Activated gamma-delta T cell treated with anti-CD3 and anti-CD28 coated beads, Interleukin-2, amount 50 U/mL, for 16 hours (primary cell): ENCODE data around the gene COLQ.

Experiments
- DNase-seq: peaks from one replicate; pipeline ENCODE4 v3.0.0-alpha.2; 2020; ENCODE audit warnings: low read depth

The COLQ gene

DNA sequence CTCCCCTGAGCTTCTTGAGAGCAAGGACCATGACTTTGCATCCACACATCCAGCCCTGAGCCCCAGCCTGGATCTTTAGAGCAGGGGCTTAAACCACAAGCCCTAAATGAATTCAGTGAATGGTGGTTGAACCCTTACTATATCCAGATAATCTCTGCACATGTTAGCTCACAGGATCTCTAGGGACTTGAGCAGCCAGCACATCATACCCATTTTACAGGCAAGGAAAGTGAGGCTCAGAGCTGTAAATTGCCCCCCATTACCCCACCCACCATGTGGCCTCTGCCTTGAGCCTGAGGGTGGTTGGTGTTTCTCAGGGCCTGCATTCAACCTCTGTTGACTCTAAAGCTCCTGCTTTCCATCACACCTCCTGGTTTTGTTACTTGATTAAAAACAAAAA is 66.5 kb downstream of the COLQ start:
- DNase-seq, result no peak

DNA sequence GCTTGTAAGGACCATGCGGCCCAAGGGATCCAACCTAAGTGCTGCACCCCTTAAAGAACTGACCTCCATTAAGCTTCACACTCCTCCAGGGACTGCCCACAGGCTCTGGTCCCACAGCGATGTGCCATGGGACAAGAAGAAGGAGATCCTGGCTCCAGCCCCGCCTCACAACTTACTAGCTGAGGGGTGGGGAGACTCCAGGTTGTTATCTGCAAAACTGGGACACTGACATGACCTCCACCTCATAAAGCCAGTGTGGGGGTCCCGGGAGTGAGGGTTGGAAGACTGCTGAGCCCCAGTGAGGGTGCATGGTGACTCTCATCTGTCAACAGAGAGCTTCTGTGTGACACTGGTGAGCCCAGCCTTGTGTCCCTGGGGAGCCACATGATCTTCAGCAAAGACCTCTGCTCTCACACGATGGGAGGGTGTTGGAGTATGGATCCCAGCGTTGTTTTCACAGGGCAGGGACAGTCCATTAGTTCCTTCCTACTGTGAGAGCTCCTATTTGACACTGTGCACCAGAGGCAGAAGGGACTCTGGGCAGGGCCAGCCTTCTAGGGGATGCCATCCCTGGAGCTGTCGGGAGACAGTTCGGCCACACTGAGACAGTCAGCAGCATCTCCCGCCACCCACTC is 67.4 kb downstream of the COLQ start:
- no peak for DNase-seq

DNA sequence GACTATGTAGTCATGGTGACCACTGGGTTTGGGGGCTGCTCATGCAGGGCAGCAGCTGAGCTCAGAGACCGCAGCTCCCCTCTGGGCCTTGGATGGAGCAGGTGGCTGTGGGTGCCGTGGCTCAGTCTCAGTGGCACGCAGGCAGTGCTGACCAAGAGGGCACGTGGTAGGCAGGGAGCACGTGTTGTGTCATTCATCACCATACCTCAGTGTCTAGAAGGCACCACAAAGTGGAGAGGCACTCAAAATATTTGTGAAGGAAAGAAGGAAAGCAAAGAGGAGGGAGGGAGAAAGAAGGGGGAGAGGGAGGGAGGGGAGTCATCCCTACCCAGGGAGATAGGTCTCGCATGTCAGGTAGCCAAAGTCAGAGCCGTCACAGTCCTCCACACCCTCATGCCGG is 68.0 kb downstream of the COLQ start:
- no peak for DNase-seq

DNA sequence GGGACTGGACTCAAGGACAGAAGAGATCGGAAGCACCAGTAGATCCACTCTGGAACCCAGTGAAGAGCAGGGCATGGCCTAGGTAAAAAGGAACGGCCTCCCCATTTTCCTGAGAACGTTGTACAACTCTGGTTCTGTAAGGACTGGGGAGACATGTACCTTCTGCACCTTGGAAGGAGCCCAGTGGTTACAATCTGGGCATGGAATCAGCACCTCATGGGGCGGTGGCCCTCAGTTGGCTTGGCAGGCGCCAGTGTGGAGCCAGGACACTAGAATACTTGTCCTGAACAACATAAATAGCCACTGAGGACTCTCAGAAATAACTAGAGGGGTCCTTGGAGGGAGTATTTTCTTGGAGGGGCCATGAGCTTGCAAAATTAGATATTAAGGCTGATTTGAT is 68.5 kb downstream of the COLQ start:
- DNase-seq, result no peak

DNA sequence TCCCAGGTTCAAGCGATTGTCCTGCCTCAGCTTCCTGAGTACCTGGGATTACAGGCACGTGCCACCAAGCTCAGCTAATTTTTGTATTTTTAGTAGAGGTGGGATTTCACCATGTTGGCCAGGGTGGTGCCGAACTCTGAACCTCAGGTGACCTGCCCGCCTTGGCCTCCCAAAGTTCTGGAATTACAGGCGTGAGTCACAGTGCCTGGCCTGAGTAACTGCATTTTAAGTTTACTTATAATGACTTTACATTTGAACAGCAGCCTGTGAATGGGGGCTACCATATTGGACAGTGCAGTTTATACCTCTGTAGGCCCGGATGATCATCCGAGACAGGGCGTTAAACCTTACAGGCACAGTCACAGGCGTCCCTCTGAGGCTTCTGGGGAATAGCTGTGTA is 69.3 kb downstream of the COLQ start:
- DNase-seq, result no peak

DNA sequence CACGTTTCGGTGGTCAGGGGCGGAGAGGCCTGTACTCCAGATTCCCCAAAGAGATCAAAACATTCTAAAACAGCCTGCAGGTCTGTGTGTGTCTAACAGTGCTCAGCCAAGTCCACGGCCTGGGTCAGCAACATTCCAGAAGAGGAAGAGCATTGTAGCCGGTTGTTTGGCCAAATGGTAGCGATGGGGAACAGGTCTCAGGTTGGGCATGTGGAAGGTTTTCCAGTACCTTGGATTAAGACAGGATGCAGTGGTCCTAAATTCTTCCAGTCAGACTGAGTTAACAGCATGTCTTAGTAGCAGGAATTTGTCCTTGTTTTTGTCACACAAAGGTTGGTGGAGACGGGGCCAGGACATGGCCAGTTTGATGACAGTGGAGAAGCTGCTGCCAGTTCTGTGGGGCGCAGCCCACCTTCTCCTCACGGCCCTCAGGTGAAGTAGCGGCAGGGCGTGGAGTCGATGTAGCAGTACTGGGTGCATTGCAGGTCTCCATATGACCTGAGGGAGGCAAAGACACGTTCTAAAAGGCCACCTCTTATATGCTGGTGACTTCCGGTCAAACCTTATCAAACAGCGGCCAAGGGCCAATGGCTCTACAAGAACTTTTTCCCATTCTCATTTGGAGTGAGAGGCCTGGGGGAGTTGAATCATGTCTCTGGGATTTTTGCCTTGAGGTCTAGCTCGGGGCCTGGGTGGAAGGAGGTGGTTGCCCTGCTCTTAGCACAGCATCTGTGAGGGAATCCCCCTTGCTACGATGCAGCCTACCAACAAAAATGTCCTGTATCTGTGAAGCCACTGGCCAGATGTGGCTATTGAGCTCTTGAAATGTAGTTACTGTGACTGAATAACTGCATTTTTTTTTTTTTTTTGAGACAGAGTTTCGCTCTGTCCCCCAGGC is 70.0 kb downstream of the COLQ start:
- no peak for DNase-seq

DNA sequence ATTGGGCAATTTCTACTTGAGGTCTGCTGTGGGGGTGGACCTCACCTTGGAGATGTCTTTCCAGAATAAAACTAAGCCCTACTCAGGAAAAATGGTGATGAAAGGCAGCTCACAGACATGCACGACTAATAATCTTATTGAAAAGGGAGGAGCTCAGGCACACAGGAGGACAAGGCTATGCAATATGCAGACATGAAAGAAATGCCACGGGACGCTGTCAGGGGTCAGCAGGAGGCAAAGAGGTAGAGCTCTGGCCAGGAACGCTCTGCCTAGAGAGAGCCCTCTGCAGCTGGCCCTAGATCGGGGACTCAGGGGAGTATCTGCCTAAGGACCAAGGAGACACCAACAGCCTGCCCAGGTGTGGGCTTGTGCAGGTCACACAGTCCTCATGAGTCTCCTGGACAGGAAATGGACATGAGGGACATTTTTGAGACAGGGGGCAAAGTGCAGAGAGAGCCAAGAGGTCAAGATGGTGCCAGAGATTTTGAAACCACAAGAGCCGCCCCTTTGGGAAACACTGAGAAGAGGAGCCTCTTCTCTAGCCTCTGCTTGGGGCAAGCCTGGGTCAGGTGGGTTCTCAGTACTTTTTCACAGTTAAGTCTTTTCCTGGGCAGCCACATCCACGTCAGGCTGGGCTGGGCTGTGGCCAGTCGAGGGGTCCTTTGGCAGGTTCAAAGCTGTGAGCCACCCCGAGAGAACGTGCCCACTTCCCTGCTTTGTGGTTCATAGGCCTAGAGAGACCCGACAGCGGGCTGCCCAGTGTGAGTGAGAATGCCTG is 70.9 kb downstream of the COLQ start:
- DNase-seq, result no peak

DNA sequence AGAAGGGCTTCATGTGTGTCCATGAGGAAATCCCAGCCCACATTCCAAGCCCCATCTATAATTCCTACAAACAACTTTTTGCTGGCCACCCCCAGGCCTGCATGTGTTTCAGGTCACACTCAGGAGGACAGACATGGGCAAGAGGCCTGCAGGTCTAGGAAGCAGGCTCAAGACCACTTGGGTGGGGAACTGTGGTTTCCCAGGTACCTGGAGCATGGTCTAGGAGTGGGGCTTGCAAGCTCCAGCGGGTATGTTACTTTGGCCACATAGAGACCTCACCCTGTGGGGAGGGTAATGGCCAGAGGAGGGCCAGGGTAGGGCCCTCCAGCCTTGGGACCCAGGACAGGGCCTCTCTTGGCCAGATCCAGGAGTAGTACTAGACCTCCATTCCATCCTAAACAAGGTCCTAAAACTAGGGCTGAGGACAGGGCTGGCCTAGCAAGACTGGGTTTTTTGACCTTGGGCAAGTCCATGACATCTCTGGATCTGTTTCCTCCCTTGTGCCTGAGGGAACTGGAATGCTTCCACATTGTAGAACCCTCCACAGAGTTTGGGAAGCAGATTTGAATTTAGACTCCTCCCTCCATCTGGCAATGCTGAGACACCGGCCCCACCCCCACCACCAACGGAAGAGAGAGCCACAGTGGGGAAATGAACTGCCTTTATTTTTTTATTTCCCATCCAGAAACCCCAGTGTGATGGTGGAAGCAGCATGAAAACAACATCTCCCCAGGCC is 71.8 kb downstream of the COLQ start:
- no peak for DNase-seq

DNA sequence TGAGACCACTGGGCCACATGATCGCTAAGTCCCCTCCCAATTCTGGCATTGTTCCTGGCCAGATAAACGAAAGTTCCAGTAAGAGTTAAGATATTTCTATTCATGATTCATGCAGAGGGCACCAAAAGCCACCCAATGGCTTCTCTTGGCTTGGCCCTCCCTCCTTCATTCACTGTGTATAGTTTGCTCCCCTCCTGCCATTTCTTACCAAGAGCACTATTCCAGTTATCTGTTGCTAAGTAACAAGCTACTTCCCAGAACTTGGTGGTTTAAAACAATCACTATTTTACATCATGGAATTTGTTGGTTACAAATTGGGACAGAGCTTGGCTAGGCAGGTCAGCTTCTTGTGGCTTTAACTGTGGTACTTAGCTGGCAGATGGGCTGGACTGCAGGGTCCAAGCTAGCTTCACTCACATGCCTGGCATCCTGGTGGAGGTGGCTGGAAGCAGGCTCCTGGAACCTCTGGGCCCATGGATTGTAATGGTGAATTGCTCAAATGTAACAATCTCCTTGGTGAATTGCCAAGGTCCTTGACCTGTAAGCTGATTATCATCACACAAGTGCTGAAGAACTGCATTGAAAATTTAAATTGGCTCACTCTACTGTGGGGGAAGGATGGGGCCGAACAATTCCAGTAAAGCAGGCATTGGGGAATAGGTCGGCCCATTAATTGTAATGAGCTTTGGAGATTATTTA is 77.5 kb downstream of the COLQ start:
- DNase-seq, result no peak

DNA sequence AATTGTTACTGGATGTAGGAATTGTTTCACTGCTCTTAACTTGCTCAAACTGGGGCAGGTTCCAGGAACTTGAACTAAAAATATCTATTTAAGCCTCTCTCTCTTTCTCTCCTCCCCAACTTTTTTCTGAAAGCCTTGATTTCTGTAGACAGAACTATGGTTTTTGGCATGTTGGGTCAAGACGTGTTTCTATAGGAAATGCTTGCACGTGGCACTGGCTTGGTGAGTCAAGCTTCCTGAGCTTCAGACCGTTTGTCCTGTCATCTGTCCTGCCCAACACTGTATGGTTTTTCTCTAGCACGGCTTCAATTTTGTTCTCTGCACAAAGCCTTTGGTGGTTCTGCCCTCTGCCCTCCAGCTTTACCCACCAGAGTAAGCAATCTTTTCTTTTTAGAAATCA is 80.6 kb downstream of the COLQ start:
- DNase-seq, result no peak

DNA sequence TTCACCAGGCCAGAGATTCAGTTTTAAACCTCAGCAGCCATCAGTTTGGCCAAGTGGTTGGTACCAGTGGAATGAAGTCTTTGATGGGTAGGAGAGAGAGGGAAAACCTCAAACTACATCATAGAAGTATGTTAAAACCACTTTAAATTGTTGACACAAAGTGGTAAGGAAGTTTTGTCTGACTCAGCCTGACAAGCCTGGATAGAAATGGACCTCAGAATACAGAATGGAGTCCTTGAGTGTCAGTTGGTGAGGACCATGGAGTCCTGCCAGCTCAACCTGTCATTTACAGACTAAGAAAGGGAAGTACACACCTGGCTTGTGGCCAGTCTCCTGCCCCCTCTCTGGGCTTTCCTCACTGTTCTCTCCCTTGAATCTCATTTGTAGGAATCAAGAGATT is 82.0 kb downstream of the COLQ start:
- DNase-seq, result no peak

DNA sequence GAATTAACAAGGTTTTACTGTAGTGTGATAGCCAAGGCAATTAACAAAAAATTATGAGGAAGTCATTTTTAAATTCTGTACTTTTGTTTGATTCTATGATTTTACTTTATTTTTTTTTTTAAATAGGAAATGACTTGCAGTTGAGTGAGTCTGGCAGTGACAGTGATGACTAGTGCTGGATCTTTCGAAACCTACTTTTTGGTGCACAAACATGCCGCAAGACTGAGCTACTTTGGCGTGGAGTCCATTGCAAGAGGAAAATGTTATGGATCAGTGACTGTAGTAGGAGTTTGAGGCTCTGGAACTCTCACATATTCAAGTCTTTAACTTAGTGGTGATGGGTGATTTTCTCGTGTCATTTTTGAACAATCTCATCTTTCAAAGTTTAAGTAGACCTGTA is 82.5 kb downstream of the COLQ start:
- no peak for DNase-seq

DNA sequence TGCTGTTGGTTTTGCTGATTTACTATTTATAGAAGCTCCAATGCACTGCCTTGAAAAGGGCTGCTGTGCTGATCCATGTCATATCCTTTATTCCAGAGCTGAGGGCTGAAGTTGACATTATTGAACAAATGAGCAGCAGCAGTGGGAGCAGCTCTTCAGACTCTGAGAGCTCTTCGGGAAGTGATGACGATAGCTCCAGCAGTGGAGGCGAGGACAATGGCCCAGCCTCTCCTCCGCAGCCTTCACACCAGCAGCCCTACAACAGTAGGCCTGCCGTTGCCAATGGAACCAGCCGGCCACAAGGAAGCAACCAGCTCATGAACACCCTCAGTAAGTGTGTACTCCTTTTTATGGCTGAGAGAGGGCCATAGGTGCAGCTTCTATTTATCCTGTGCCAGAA is 85.3 kb downstream of the COLQ start:
- no peak for DNase-seq

DNA sequence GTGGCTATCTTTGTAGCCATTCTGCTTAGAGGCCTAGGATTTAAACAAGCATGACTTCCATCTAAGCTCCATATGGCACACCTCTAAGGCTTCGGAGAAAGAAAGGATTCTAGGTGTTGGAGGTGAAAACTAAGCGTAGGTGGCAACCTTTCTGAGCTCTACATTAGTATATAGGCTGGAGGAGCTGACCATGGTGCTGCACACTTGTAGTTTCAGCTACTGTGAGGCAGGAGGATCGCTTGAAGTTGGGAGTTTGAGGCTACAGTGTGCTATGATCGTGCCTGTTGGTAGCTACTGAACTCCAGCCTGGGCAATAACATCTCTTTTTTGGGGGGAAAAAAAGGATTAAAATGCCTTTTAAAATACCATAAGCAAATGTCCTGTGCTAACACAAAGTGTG is 86.8 kb downstream of the COLQ start:
- DNase-seq, result no peak

DNA sequence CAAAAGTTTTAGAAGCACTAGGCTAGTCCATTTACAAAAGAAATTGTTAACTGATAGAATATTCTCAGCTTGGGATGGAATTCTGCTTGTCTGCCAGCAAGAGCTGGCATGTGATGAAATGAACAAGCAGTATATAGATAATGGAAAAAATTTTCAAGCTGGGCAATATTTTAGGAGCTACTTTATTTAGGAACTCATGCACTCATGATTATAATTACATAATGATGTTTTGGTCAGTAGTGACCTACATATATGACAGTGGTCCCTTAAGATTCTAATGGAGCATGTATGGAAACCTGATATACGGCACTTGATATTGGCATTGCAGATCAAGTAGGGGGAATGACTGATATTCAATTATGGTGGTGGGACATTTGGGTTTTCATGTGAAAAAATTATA is 88.0 kb downstream of the COLQ start:
- DNase-seq, result no peak

DNA sequence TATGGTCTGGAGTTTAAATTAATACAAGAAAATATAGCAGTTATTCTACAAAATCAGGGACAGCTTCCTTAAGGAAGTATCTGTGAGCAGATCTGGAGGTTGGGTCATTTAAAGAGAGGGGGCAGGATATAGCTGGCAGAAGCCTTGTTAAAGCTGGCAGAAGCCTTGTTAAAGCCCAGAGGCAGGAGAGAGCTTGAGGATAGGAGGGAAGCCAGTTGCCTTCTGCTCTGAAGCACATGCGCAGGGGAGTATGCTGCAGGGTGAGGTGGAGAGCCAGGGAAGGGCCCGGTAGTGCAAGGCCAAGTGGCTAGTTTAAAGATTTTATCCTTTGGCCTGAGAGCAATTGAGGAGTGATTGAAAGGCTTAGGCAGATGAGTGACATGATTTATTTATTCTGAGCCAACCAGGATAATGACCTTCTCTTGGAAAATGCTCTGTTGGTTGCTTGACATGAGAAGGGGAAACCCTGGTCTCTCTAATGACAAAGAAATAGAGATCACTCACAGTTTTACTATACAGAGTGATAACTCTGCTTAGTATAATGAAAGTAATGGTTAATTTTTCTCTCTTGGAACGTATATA is 90.2 kb downstream of the COLQ start:
- DNase-seq, result no peak

DNA sequence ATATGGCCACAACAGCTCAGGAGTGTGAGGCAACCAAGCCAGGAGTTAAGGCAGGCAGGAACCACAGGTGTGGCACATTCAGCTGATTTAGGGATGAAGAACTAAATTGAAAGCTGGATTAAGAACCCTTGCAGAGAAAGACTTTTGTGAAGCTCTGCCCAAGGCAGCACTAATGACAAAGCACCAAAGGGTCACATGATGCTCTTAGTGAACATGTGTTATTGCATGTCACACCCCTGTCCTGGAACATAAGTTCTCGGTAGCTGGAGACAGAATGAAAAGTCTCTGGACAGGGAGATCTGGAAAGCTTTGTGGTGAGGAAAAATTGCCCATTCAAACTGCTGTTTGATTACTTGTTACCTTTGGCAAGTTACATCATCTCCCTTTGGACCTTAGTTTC is 90.9 kb downstream of the COLQ start:
- DNase-seq, result no peak

DNA sequence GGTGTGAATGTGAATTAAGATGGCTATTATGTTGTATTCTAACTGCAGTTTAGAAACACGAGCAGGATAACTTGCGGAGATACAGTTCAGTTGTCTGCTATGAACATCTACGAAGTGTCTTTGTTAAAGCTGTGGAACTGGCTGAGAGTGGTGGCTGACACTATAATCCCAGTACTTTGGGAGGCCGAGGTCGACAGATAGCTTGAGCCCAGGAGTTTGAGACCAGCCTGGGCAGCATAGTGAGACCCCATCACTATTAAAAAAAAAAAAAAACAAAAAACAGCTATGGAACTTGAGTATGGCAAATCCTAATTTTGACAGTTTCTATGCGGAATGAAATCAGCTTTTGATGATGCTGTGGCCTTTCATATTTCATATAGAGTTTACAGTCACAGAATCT is 92.4 kb downstream of the COLQ start:
- DNase-seq, result no peak

DNA sequence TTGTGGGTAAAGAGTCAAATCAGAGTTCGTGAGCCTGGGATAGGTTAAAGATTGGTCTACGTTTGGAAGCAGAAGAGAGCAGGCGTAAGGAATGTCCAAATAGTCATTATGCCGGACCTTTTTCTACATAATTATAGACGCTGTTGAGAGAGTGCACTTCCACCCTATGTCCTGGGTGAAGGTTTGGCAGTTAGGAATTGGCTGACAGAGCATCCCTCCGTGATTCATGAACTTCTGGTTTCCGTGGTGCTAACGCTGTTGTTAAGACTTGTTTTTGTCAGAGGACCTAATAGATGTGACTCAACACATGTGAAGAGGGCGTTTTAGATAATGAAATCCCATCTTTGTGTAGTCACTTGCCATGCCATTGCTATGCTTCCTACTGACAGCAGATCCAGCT is 93.0 kb downstream of the COLQ start:
- DNase-seq, result peak; percentile 13

DNA sequence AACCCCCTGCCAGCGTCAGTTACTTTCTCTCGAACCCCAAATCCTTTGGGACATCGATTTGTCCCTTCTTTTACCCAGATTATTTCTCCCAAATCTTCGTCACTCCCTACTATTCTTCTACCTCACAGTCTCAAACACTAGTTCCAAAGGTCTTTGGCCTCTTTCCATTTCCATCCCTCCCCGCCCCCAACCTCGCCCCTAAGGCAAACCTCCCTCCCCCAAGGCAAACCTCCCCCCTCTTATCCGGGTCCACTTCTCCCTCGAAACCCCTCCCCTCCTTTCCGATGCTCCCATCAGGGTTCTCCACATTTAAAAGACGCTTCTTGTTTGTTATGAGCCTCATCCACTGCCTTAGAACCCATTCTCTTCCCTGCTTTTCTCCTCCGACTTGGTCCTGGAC is 93.5 kb downstream of the COLQ start:
- no peak for DNase-seq

DNA sequence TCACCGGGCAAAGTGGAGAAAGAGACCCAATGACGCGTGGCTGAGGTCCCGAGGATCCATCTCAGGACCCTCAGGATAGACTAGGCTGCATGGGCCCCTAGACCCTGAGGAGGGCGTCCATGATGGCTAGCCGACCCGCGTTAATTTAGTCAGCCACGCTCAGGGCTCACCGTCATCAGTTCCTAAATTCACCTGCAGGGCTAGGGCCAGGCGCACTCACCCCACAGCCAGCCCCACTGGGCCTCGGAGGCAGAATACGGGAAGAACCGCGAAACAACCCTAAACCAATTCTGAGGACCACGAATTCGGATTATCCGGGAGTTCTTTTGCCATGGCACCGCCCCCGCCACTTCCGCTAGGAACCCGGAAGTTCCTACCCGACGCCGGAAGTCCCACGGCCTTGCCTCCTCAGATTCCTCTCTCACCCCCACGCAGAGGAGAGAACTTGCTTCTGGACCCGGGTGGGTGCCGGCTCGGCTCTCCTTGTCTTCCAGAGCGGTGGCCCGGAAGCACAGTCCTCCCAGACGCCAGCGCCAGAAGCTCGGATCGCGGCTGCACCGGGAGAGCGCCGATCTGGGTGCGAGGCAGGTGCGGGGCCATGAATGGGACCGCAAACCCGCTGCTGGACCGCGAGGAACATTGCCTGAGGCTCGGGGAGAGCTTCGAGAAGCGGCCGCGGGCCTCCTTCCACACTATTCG is 94.2 kb downstream of the COLQ start, which contains the start of the genes EAF1 and METTL6:
EAF1 (plus strand) TSS at position 417 of the 699 bp plus-strand sequence; CDS start at position 599, 182 bp downstream.
METTL6 (minus strand) TSS at position 363 of the 699 bp plus-strand sequence. CDS start 1,033 bp downstream, outside the sequence.
- DNase-seq, result peak; percentile 82
